ENCODE results near the gene C1orf53.
"Not testable (repeated sequence)": the region's sequence is repeated elsewhere in the genome, so short reads cannot be mapped to it uniquely, and the experiment has no call there.

The C1orf53 gene

GRCh38 chr1:197902454-197903195 lies at the start of gene C1orf53:
TSS of gene C1orf53 (plus strand) at chr1:197902630. CDS start at chr1:197902650, 20 bp downstream.
- peak; percentile 90 for DNase-seq (ENCODE audit: low read depth, low spot score)

DNA sequence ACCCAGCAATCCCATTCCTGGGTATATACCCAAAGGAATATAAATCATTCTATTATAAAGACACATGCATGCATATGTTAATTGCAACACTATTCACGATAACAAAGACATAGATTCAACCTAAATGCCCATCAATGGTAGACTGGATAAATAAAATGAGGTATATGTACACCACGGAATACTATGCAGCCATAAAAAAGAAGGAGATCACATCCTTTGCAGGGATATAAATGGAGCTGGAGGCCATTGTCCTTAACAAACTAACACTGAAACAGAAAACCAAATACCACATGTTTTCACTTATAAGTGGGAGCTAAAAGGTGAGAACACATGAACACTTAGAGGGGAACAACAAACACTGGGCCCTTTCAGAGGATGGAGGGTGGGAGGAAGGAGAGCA lies 46.7 kb upstream of the C1orf53 start:
- DNase-seq (ENCODE audit: low read depth, low spot score), result not testable (repeated sequence)

DNA sequence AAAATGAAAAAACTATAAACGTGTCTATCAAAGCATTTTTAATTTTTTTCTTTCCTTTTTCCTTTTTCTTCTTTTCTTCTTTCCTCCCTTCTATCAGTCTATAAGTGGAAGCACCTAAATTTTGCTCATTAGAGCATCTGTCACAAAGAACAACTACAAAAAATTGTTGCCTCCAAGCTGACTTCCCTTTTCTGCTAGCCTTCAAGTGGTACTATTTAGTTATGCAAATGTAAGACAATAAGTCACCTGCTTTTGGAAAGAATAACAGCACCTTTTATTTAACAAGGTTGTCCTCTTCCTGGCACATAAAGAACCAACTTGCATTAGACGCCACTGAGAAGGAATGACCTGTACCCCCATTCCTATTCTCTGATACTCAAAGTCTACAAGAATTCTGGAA lies 45.0 kb upstream of the C1orf53 start:
- no peak for DNase-seq (ENCODE audit: low read depth, low spot score)

DNA sequence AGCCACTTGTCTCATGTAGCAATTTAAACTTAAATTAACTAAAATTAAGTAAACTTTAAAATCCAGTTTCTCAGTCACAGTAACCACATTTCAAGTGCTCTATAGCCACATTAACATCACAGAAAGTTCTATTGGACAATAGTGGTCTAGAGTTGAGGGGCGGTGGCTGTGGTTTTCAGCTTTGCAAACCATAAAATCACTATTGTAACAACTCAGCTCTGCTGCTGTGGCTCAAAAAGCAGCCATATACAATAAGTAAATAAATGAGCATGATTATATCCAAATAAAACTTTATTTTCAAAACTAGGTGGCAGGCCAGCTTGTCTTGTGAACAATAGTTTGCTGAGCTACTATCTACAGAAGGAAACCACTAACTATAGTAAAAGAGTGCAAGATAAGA lies 43.4 kb upstream of the C1orf53 start:
- no peak for DNase-seq (ENCODE audit: low read depth, low spot score)

GRCh38 chr1:197862221-197862620 lies 40.2 kb upstream of the C1orf53 start:
- no peak for DNase-seq (ENCODE audit: low read depth, low spot score)

DNA sequence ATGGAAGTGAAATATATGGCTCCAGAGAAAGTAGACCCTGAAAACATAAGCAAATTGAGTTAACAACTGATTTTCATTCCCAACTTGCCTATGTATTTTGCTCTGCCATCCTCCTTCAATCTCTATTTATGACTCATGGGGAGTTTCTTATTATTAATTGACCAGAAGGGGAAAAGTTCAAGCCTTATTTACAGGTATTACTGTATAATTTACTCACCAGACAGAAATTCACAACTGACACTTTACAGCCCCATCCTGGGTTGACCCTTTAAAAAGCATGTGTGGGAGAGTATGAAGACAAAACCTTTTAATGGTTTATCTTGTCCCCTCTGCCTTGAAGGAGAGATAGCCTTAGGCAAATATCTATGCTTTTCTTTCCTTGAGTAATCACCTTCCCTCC lies 39.8 kb upstream of the C1orf53 start:
- no peak for DNase-seq (ENCODE audit: low read depth, low spot score)

DNA sequence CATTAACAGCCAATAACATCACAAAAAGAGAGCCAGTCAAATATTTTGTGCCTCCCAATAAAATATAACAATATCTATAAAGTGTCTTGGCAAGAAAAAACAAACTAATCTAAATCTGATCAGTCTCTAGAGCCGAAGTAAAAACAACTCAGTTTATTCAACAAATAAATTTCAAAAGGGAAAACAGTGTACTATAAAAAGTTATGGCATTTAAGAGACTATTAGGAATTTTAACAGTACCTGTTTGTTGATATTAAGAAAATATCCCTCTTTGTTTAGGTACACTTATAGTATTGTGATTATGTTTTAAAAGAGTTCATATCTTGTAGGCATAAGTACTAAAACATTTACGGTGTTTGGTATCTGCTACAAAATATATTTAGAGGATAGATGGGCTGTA lies 36.6 kb upstream of the C1orf53 start:
- no peak for DNase-seq (ENCODE audit: low read depth, low spot score)

DNA sequence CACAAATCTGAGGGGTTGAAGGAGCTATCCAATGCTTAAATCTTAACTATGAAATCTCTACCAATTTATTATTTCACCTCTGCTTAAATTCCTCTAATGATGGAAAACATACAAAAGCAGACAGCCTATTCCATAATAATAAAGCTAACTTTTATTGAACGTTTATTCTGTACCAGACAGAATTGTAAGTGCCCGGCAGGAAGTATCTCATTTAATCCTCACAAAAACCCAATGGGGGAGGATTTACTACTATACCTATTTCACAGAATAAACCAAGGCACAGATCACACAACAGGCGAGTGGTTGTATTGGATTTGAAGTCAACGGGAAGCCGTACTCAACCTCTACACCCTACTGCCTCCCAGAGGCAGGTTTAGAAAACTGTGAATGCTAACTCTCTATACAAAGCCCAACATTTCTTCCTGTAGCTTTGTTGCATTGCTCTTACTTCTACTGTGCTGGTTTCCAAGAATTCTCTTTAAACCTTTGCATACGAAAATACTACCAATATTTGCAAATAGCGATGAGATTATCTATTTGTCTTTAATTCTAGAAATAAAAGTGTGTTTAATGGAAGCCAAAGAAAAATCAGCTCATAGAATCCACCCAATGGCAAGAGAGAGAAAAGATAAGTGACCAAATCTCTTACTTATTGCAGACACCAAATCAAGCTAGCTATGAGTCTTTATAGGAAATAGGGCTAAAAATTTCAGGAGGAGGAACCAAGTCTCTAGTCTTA lies 33.5 kb upstream of the C1orf53 start:
- peak; percentile 50 for DNase-seq (ENCODE audit: low read depth, low spot score)

GRCh38 chr1:197869490-197870077 lies 32.8 kb upstream of the C1orf53 start:
- no peak for DNase-seq (ENCODE audit: low read depth, low spot score)

- DNase-seq (ENCODE audit: low read depth, low spot score), result no peak
Measured at GRCh38 chr1:197876894-197877293, 25.5 kb upstream of the C1orf53 start.

DNA sequence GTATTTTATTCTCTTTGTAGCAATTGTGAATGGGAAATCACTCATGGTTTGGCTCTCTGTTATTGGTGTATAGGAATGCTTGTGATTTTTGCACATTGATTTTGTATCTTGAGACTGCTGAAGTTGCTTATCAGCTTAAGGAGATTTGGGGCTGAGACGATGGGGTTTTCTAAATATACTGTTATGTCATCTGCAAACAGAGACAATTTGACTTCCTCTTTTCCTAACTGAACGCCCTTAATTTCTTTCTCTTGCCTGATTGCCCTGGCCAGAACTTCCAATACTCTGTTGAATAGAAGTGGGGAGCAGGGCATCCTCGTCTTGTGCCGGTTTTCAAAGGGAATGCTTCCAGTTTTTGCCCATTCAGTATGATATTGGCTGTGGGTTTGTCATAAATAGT lies 22.0 kb upstream of the C1orf53 start:
- not testable (repeated sequence) for DNase-seq (ENCODE audit: low read depth, low spot score)

DNA sequence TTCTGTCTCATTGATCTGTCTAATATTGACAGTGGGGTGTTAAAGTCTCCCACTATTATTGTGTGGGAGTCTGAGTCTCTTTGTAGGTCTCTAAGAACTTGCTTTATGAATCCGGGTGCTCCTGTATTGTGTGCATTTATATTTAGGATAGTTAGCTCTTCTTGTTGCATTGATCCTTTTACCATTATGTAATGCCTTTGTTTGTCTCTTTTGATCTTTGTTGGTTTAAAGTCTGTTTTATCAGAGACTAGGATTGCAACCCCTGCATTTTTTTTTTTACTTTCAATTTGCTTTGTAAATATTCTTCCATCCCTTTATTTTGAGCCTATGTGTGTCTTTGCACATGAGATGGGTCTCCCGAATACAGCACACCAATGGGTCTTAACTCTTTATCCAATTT lies 20.2 kb upstream of the C1orf53 start:
- DNase-seq (ENCODE audit: low read depth, low spot score), result not testable (repeated sequence)

GRCh38 chr1:197884173-197884572 lies 18.3 kb upstream of the C1orf53 start:
- peak; percentile 56 for DNase-seq (ENCODE audit: low read depth, low spot score)

GRCh38 chr1:197890936-197891335 lies 11.5 kb upstream of the C1orf53 start:
- no peak for DNase-seq (ENCODE audit: low read depth, low spot score)

DNA sequence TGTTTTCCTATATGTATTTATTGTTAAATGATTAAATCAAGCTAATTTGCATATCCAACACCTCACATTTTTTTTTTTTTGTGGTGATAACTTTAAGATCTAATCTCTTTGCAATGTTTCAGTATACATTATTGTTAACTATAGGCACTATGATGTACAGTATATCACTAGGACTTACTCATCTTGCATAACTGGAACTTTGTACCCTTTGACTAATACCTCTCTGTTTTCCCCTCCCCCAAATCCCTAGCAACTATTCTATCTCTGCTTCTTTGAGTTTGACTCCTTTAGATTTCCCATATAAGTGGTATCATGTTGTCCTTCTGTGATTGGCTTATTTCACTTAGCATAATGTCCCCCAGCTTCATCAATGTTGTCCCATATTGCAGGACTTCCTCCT lies 9.7 kb upstream of the C1orf53 start:
- no peak for DNase-seq (ENCODE audit: low read depth, low spot score)

DNA sequence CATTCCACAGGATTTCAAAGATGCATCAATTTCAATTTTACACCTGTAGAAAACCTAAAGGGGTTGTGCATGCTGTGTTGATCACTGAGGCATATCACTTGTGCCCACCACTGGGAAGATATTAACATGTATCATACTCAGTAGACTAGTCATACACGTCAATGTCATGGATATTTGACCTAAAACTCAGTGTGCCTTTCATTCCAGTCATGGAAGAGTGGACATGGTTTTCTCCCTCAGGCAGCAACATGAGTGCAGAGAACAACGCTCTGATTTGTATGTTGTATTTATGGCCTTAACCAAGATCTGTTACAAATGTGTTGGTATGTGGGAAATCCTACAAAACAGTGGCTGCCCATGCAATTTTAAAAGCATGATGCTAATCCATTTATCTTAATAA lies 6.1 kb upstream of the C1orf53 start:
- no peak for DNase-seq (ENCODE audit: low read depth, low spot score)

DNA sequence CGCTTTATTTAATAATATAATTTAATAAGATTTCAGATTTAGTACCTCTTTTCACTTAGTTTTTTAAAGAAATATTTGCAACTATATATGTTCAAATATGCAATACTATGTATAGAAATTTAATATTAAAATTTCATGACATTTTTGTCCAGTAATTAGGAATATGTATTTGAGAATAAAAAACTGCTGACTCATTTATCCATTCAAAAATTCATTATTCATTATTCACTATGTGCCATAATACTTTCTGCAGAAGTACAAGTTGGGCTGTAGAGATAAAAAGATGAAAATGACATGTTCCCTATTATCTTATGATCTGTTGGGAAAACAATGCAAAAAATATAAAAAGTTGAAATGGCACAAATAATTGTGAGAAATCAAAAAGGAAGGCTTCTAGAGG lies 3.4 kb upstream of the C1orf53 start:
- DNase-seq (ENCODE audit: low read depth, low spot score), result no peak

- no peak for DNase-seq (ENCODE audit: low read depth, low spot score)
Measured at GRCh38 chr1:197902131-197902453, 338 bp upstream of the C1orf53 start.

GRCh38 chr1:197903196-197903514 lies 725 bp downstream of the C1orf53 start:
- no peak for DNase-seq (ENCODE audit: low read depth, low spot score)

DNA sequence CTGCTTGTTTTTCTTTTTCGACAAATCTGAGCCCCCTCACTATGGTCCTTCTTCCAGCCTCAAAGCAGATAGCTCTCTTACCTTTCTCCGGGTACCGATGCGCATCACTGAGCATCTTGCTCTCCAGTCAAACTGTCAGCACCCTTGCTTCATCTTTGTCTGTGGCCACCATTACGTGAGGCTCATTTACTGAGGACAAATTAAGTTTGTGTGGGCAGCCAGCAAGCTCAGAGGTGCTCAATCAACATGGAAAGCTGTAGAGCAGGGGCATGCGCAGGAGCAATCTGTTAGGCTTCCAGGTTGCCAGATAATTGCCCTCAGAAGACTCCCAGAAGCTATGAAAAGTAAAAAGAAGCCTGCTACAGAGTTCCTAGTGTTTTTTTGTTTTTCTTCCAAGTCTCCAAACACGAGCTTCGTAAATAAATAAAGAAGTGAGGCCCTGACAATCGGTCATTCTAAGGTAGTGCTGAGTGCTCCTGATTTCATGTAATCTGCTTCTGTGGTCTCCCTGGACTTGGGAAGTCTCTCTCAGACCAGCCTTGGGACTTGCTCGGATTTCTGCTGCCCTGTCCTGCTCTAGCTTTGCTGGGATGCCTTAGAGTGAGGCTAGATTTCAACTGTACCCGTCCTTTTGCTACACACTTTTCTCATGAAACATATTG lies 1.8 kb downstream of the C1orf53 start:
- no peak for DNase-seq (ENCODE audit: low read depth, low spot score)

- no peak for DNase-seq (ENCODE audit: low read depth, low spot score)
Measured at GRCh38 chr1:197905699-197906351, 3.4 kb downstream of the C1orf53 start.
